GM12865 (cell line): ENCODE measurements around the gene KRT85.
"Not testable (repeated sequence)": the region's sequence is repeated elsewhere in the genome, so short reads cannot be mapped to it uniquely, and the experiment has no call there.

ENCODE experiments used
- DNase-seq: peaks from one replicate; pipeline ENCODE4 v3.0.0; 2010; ENCODE audit warnings: low read depth
- H3K4me3 ChIP-seq: 2 replicates; pipeline ENCODE4 v1.5.1; 2011; ENCODE audit warnings: mild to moderate bottlenecking, low read depth, low read length, control low read depth
- CTCF ChIP-seq: IDR thresholded peaks from 2 replicates; pipeline ENCODE4 v1.5.1; 2011; ENCODE audit warnings: low read length, control low read depth, low read depth, inconsistent platforms; ENCODE audit not compliant: insufficient read depth; ENCODE audit errors: missing control alignments

The KRT85 gene

GRCh38 chr12:52350786-52351185, 16.5 kb downstream of the KRT85 start:
- no peak for TF ChIP-seq CTCF
- DNase-seq, result no peak
- no peak overlapping the region for H3K4me3 ChIP-seq

GRCh38 chr12:52350021-52350620, 17.2 kb downstream of the KRT85 start:
- no peak for TF ChIP-seq CTCF
- no peak overlapping the region for H3K4me3 ChIP-seq

GRCh38 chr12:52349196-52349595, 18.1 kb downstream of the KRT85 start:
- TF ChIP-seq CTCF, result no peak
- no peak overlapping the region for H3K4me3 ChIP-seq
- DNase-seq, result no peak

More at GRCh38 chr12:52350021-52350620, 17.2 kb downstream of the KRT85 start:
- no peak for DNase-seq

GRCh38 chr12:52347551-52348510, 19.4 kb downstream of the KRT85 start:
- no peak for TF ChIP-seq CTCF
- no peak for DNase-seq
- H3K4me3 ChIP-seq, result no peak overlapping the region

GRCh38 chr12:52347016-52347415, 20.3 kb downstream of the KRT85 start:
- no peak for DNase-seq
- TF ChIP-seq CTCF, result no peak
- H3K4me3 ChIP-seq, result no peak overlapping the region

GRCh38 chr12:52346593-52346992, 20.7 kb downstream of the KRT85 start:
- DNase-seq, result no peak
- no peak overlapping the region for H3K4me3 ChIP-seq
- no peak for TF ChIP-seq CTCF

- H3K4me3 ChIP-seq, DNase-seq: not testable (repeated sequence)
Measured at GRCh38 chr12:52345041-52345440, 22.2 kb downstream of the KRT85 start.
